GM21576 (cell line): ENCODE results near the gene MYO1B.

Experiments used
- ATAC-seq: cut with Tn5 transposase; IDR thresholded peaks from one replicate; pipeline ENCODE4 v1.9.1; 2021; ENCODE audit warnings: mild to moderate bottlenecking, moderate library complexity; ENCODE audit not compliant: unreplicated experiment

Gene MYO1B

DNA sequence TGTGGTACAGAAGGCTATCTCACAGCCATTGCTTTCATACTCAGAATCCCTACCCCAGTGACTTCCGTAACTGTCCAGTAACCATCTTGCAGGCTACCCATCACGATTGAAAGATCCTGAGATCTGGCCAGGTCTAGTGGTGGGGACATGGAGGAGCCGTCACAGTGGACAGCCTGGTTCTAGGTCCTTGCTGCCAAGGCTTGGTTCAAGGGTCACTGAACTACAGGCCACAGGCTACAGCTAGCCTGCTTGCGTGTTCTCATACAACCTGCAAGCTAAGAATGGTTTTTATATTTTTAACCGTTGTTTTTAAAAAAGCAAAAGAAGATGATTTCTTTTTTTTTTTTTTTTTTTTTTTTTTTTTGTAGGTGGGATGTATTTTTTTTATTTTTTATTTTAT, 151.6 kb downstream of the MYO1B start:
- ATAC-seq = no peak

DNA sequence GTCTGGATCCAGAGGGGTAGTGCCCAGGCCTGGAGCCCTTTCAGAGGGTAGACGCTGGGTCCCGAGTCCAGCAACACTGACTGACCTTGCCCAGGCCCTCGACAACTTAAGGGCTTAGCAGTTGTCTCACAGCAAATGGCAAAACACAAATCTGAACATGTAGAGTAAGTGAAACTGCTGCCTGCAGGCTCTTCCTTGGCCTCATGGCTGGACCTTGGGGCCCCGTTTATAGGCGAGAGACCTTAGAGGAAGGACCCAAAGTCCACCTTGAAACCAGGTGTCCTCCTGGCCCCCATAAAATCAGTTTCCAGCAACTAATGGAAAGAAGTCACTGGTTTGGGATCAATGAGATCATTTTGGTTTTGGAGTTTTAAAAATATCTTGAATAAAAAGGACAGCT, 154.4 kb downstream of the MYO1B start:
- no peak for ATAC-seq

GRCh38 chr2:191401287-191401686, 156.1 kb downstream of the MYO1B start:
- no peak for ATAC-seq

- no peak for ATAC-seq
These were observed 157.9 kb downstream of the MYO1B start for GRCh38 chr2:191402966-191403565.

- no peak for ATAC-seq
These were observed 159.4 kb downstream of the MYO1B start for GRCh38 chr2:191404568-191404991.

DNA sequence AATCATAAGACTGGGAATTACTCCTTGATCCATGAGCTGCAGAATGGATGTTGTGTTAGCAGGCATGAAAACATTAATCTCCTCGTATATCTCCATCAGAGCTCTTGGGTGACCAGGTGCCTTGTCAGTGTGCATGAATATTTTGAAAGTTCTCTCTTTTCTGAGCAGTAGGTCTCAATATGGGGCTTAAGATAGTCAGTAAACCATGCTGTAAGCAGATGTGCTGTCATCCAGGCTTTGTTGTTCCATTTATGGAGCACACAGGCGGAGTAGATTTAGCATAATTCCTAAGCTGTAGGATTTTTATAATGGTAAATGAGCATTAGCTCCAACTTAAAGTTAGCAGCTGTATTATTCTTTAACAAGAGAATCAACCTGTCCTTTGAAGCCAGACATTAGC, 160.3 kb downstream of the MYO1B start:
- no peak for ATAC-seq

DNA sequence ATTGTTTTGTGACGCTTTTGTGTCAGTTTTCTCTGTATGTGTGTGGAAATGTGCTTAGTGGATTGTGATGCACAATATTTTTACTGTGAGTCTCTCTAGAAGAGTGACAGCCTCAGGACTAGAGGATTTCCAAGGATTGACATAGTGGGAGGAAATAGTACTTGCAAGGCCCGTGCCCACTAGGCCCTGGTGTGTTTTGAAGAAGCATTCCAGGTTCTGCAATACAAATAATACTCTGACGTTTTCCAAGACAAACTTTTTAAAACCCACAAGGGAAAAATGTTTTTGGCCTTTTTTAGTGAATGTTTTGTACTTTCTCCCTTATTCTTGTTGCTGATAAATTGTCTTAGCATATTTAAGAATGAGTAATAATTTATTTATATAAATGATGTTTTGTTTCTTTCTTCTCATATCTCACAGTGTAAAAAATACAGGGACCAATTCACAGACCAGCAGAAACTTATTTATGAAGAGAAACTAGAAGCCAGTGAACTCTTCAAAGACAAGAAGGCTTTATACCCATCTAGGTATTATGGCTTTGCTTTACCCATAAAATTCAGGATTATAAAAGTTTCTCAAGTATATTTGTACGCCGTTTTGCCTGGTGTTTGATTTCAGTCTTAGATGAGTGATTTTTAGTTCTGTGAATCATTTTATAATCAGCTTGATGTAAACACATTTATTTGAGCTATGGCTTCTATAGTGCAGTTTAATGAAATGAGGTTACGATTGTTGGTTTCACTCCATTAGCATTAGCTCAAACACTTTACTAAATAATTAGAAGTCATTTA, 165.6 kb downstream of the MYO1B start:
- no peak for ATAC-seq

GRCh38 chr2:191411472-191411871, 166.3 kb downstream of the MYO1B start:
- ATAC-seq = no peak

- no peak for ATAC-seq
These were observed 167.1 kb downstream of the MYO1B start for GRCh38 chr2:191412353-191412752.

GRCh38 chr2:191415101-191415500, 169.9 kb downstream of the MYO1B start:
- no peak for ATAC-seq

DNA sequence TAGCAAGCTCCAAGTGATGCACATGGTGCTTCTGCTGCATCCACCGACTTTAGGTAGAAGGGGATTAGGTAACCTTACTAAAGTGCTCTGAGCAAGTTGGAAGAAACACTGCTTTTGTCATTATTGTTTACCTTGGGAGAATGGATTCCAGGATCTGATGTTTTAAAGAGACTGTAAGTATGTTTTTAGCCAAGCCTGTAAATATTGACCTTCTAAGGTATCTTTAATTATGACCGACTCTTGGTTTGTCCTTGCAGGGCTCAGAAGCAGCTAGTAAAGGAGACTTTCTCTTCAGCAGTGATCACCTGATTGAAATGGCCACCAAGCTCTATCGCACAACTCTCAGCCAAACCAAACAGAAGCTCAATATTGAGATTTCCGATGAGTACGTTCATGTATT, 170.7 kb downstream of the MYO1B start:
- no peak for ATAC-seq

DNA sequence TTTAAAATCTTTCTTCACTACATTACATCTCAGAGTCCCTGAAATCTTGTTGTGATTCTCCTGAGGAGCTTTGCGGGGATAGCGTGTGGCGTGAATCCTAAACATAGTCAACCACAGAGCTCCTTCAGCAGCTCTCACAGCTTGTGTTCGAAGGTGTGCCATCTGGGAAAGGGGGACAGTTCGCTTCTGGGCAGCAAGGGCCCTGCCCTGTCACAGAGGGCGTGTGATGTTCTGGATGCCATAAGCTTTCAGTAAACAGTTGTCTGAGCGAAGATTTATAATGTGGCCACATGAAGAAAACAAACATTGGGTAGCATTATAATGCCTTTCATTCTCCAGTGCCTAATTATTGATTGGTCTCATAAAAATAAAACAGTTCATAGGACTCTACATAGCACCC, 172.5 kb downstream of the MYO1B start:
- ATAC-seq = no peak

- ATAC-seq = no peak
These were observed 176.7 kb downstream of the MYO1B start for GRCh38 chr2:191421950-191422349.

DNA sequence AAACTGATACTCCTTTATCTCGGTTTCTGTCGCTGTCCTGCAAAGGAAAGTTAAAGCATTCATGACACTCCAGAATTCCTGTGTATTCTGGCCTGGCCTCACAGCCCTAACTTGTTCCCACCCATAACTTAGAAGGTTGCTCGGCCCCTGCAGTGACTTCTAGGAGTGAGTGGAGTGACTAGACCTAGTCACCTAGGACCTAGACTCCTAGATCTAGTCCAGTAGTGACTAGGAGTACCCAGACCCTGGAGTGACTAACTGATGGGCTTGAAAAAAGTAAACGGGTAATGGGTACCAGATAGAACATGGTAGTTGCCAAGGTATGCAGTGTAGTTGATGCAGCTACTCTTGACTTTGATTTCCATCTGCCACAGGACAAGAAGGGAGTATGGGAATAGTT, 181.8 kb downstream of the MYO1B start:
- no peak for ATAC-seq

- ATAC-seq = no peak
These were observed 182.9 kb downstream of the MYO1B start for GRCh38 chr2:191428141-191428540.

DNA sequence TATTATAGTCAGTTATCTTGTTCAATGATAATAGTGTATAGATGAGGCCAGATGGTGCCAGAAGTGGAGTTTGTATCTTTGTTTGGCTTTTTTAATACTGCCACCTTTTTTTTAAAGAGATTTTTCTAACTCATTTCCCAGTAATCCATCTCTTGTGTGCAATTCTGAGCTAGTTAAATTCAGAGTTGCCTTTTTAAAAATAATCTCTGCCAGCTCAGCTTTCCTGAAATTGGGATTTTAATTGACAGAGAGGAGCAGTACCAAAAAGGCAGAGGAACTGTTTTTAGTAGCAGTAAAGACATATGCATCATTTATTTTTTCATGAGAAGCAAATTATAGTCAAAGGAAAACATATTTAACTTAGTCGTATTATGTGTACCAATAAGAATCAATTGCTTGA, 185.3 kb downstream of the MYO1B start:
- no peak for ATAC-seq

DNA sequence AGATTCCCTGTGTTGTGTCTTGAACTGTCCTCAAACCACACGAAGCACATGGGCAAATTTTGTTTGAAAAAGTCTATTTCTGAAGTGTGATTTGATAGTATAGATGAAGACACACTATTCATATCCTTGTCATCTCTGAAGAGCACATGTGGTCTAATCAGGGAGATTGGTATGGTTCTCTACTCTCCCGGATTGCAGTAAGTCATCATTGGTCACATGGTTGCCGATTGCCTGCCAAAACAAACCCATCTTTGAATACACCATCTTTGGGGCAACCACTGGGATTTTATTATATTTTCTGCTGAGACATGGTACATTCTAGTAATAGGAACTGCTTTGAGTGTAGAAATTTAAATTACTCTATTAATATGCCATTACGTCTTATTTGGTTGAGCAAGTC, 186.9 kb downstream of the MYO1B start:
- no peak for ATAC-seq

DNA sequence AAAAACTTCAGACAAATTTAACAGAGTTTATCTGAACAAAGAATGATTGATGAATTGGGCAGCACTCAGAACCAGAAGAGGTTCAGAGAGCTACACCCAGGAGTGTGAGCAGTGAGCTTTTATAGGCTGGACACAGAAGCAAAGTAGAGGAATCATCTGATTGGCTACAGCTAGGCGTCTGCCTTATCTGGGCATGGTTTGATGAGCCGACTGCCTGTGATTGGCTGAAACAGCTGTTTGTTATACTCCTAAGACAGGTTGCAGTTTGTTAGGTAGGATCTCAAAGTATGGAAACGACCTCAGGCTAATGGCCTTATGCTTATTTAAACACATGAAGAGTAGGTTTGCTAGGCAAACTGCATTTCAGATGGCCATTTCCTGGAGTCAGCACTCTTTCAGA, 188.9 kb downstream of the MYO1B start:
- no peak for ATAC-seq

GRCh38 chr2:191435141-191435540, 189.9 kb downstream of the MYO1B start:
- no peak for ATAC-seq

- no peak for ATAC-seq
These were observed 191.3 kb downstream of the MYO1B start for GRCh38 chr2:191436368-191437055.

GRCh38 chr2:191439481-191439880, 194.3 kb downstream of the MYO1B start:
- no peak for ATAC-seq
